Ramos (cell line): ENCODE results near the gene KCP.

Source experiments
- in situ Hi-C: fragments of 300-500 bp; cut with MboI; formaldehyde crosslinking; loops from one replicate; pipeline ENCODE4 v1.14.3; 2022; ENCODE audit warnings: low sequenced_read_pairs; ENCODE audit not compliant: unreplicated experiment

The KCP gene

GRCh38 chr7:128939075-128939860 lies 28.8 kb upstream of the KCP start:
- in situ Hi-C loops, result no loop called here

- in situ Hi-C loops, result no loop called here
Measured at GRCh38 chr7:128938544-128939074, 28.1 kb upstream of the KCP start.

- in situ Hi-C loops, result no loop called here
Measured at GRCh38 chr7:128937647-128938543, 27.4 kb upstream of the KCP start, which contains the start of gene IRF5. Gene IRF5, plus strand, starts transcription at chr7:128937927. Its CDS starts 4,155 bp downstream, at chr7:128942082.

- in situ Hi-C loops, result no loop called here
Measured at GRCh38 chr7:128937271-128937646, 26.8 kb upstream of the KCP start.

GRCh38 chr7:128936798-128937197 lies 26.3 kb upstream of the KCP start:
- in situ Hi-C loops, result no loop called here

GRCh38 chr7:128935342-128935730 lies 24.8 kb upstream of the KCP start:
- in situ Hi-C loops, result no loop called here

GRCh38 chr7:128934361-128935341 lies 24.1 kb upstream of the KCP start:
- in situ Hi-C loops, result no loop called here

- in situ Hi-C loops, result no loop called here
Measured at GRCh38 chr7:128933180-128933891, 22.8 kb upstream of the KCP start.

- in situ Hi-C loops, result no loop called here
Measured at GRCh38 chr7:128932862-128933179, 22.3 kb upstream of the KCP start.

GRCh38 chr7:128931965-128932861 lies 21.7 kb upstream of the KCP start:
- in situ Hi-C loops, result no loop called here

- in situ Hi-C loops, result no loop called here
Measured at GRCh38 chr7:128931190-128931798, 20.8 kb upstream of the KCP start.

GRCh38 chr7:128928882-128929788 lies 18.6 kb upstream of the KCP start:
- in situ Hi-C loops, result no loop called here

GRCh38 chr7:128928159-128928813 lies 17.8 kb upstream of the KCP start:
- in situ Hi-C loops, result no loop called here

GRCh38 chr7:128924707-128925588 lies 14.4 kb upstream of the KCP start:
- in situ Hi-C loops, result no loop called here

GRCh38 chr7:128923411-128923800 lies 12.9 kb upstream of the KCP start:
- in situ Hi-C loops, result no loop called here
